Trophoblast cell (in vitro differentiated cells and primary cell): Measurements from ENCODE around the gene PHYHD1.
A peak's percentile ranks its signal among the peaks of the same experiment; 100 is the strongest.

Experiments used
- DNase-seq, 2 donors: peaks; one replicate each; pipeline ENCODE4 v3.0.0-alpha.2; 2016
- H2AFZ ChIP-seq: 2 replicates; pipeline ENCODE4 v1.6.1; 2013; ENCODE audit warnings: low read length, moderate library complexity, mild to moderate bottlenecking; ENCODE audit not compliant: insufficient read depth, poor library complexity
- H2AK5ac ChIP-seq: 2 replicates; pipeline ENCODE4 v1.6.1; 2013; ENCODE audit warnings: mild to moderate bottlenecking, low read length
- H2BK120ac ChIP-seq: 2 replicates; pipeline ENCODE4 v1.6.1; 2013; ENCODE audit warnings: low read length, mild to moderate bottlenecking, moderate library complexity; ENCODE audit not compliant: insufficient read depth, poor library complexity
- H2BK12ac ChIP-seq: 2 replicates; pipeline ENCODE4 v1.6.1; 2013; ENCODE audit warnings: mild to moderate bottlenecking, low read length, moderate library complexity
- H2BK5ac ChIP-seq: 2 replicates; pipeline ENCODE4 v1.6.1; 2013; ENCODE audit warnings: low read length, low read depth, moderate library complexity, mild to moderate bottlenecking; ENCODE audit not compliant: poor library complexity
- H3K14ac ChIP-seq: 2 replicates; pipeline ENCODE4 v1.6.1; 2013; ENCODE audit warnings: mild to moderate bottlenecking, low read length
- H3K18ac ChIP-seq: 2 replicates; pipeline ENCODE4 v1.6.1; 2013; ENCODE audit warnings: mild to moderate bottlenecking, low read length
- H3K23ac ChIP-seq: 2 replicates; pipeline ENCODE4 v1.6.1; 2013; ENCODE audit warnings: low read length
- H3K27ac ChIP-seq: 2 replicates; pipeline ENCODE4 v1.5.1; 2013; ENCODE audit warnings: low read depth, mild to moderate bottlenecking, inconsistent platforms, low read length, moderate library complexity
- H3K27me3 ChIP-seq: 2 replicates; pipeline ENCODE4 v1.6.1; 2013; ENCODE audit warnings: inconsistent platforms, mild to moderate bottlenecking, low read length, moderate library complexity; ENCODE audit not compliant: insufficient read depth
- H3K36me3 ChIP-seq, 2 experiments: 1 replicate in 1 of 2; 2 replicates in 1 of 2; pipeline ENCODE4 v1.6.1; 2013; ENCODE audit warnings: low read length in 2 of 2, mild to moderate bottlenecking in 2 of 2, moderate library complexity in 1 of 2; ENCODE audit not compliant: insufficient read depth in 2 of 2, control insufficient read depth in 1 of 2
- H3K4ac ChIP-seq: 2 replicates; pipeline ENCODE4 v1.6.1; 2013; ENCODE audit warnings: low read depth, mild to moderate bottlenecking, low read length, moderate library complexity
- H3K4me1 ChIP-seq, 2 experiments: 1 replicate in 1 of 2; 2 replicates in 1 of 2; pipeline ENCODE4 v1.6.1; 2013; ENCODE audit warnings: low read length in 2 of 2, mild to moderate bottlenecking in 2 of 2, moderate library complexity in 1 of 2; ENCODE audit not compliant: insufficient read depth in 2 of 2, control insufficient read depth in 1 of 2
- H3K4me2 ChIP-seq: 2 replicates; pipeline ENCODE4 v1.6.1; 2013; ENCODE audit warnings: inconsistent platforms, mild to moderate bottlenecking, low read length, moderate library complexity
- H3K4me3 ChIP-seq: 2 replicates; pipeline ENCODE4 v1.5.1; 2013; ENCODE audit warnings: mild to moderate bottlenecking, low read depth, low read length, inconsistent platforms
- H3K79me1 ChIP-seq: one replicate; pipeline ENCODE4 v1.6.1; 2013; ENCODE audit warnings: low read length
- H3K79me2 ChIP-seq: 2 replicates; pipeline ENCODE4 v1.6.1; 2013; ENCODE audit warnings: low read length, mild to moderate bottlenecking; ENCODE audit not compliant: control insufficient read depth, insufficient read depth, poor library complexity
- H3K9ac ChIP-seq: 2 replicates; pipeline ENCODE4 v1.6.1; 2013; ENCODE audit warnings: mild to moderate bottlenecking, low read length
- H3K9me3 ChIP-seq: 2 replicates; pipeline ENCODE4 v1.6.1; 2013; ENCODE audit warnings: low read depth, mild to moderate bottlenecking, control low read depth, inconsistent platforms, low read length; ENCODE audit not compliant: insufficient read depth
- H4K12ac ChIP-seq: 2 replicates; pipeline ENCODE4 v1.6.1; 2013; ENCODE audit warnings: low read depth, mild to moderate bottlenecking, low read length, moderate library complexity
- H4K8ac ChIP-seq: 2 replicates; pipeline ENCODE4 v1.6.1; 2013; ENCODE audit warnings: low read depth, mild to moderate bottlenecking, low read length, moderate library complexity
- H4K91ac ChIP-seq: one replicate; pipeline ENCODE4 v1.6.1; 2013; ENCODE audit warnings: low read depth, mild to moderate bottlenecking, low read length, moderate library complexity
- WGBS: extraction: QIAGEN DNeasy Blood & Tissue Kit; methylation state at CpG from one replicate; pipeline ENCODE4 v1.1.7; 2013; ENCODE audit warnings: missing lambda C conversion rate; ENCODE audit not compliant: insufficient read length, insufficient coverage; ENCODE audit errors: extremely low coverage; 5-methylcytosine and 5-hydroxymethylcytosine counted together

Gene PHYHD1

GRCh38 chr9:128927731-128928411 lies 7.1 kb downstream of the PHYHD1 start:
- Histone ChIP-seq H3K18ac (no peak overlapping the region), H2AK5ac (no peak overlapping the region), H3K79me1 (no peaks in the 10 kb centered on the region), H4K12ac (no peak overlapping the region), H3K27ac (no peak overlapping the region), H2BK5ac (no peak overlapping the region), H3K9me3 (no peaks in the 10 kb centered on the region), H3K4me3 (no peak overlapping the region), H3K4me1 (no peaks in the 10 kb centered on the region), H3K14ac (no peak overlapping the region), H3K36me3 (no peaks in the 10 kb centered on the region), H2BK12ac (no peak overlapping the region), H3K79me2 (no peaks in the 10 kb centered on the region), H4K8ac (peak overlapping the region; percentile 69), H3K9ac (no peak overlapping the region), H2AFZ (no peak overlapping the region), H3K4ac (no peak overlapping the region), H3K23ac (no peak overlapping the region), H2BK120ac (no peak overlapping the region), H3K27me3 (no peaks in the 10 kb centered on the region), H4K91ac (no peak overlapping the region), H3K4me2 (no peak overlapping the region)
- peak; percentile 46 to 81 for DNase-seq
- no CpG with 5 or more reads among the region's 10 CpGs for WGBS

- Histone ChIP-seq H3K18ac (no peak overlapping the region), H3K4me1 (no peaks in the 10 kb centered on the region), H2BK12ac (no peak overlapping the region), H3K27me3 (no peaks in the 10 kb centered on the region), H3K36me3 (no peaks in the 10 kb centered on the region), H3K4me2 (no peak overlapping the region), H3K27ac (no peak overlapping the region), H2AFZ (no peak overlapping the region), H2BK120ac (no peak overlapping the region), H4K91ac (no peak overlapping the region), H3K14ac (no peak overlapping the region), H2BK5ac (no peak overlapping the region), H4K12ac (no peak overlapping the region), H4K8ac (no peak overlapping the region), H3K4ac (no peak overlapping the region), H3K9ac (no peak overlapping the region), H3K23ac (no peak overlapping the region), H3K79me2 (no peaks in the 10 kb centered on the region), H3K4me3 (no peak overlapping the region), H3K79me1 (no peaks in the 10 kb centered on the region), H3K9me3 (no peaks in the 10 kb centered on the region), H2AK5ac (no peak overlapping the region)
- no peak for DNase-seq
- whole genome bisulfite sequencing = no CpG with 5 or more reads among the region's 2 CpGs
These were observed 7.8 kb downstream of the PHYHD1 start for GRCh38 chr9:128928624-128929023.

GRCh38 chr9:128929560-128929959 lies 8.8 kb downstream of the PHYHD1 start:
- Histone ChIP-seq H3K4me3 (no peak overlapping the region), H3K27me3 (no peaks in the 10 kb centered on the region), H2BK120ac (no peak overlapping the region), H2BK5ac (no peak overlapping the region), H3K36me3 (no peaks in the 10 kb centered on the region), H3K4me1 (no peaks in the 10 kb centered on the region), H3K4ac (no peak overlapping the region), H3K23ac (no peak overlapping the region), H3K18ac (no peak overlapping the region), H3K27ac (no peak overlapping the region), H3K79me2 (no peaks in the 10 kb centered on the region), H3K9me3 (no peaks in the 10 kb centered on the region), H3K14ac (no peak overlapping the region), H2AK5ac (no peak overlapping the region), H2AFZ (no peak overlapping the region), H4K8ac (no peak overlapping the region), H2BK12ac (no peak overlapping the region), H4K12ac (no peak overlapping the region), H3K9ac (no peak overlapping the region), H4K91ac (no peak overlapping the region), H3K4me2 (no peak overlapping the region), H3K79me1 (no peaks in the 10 kb centered on the region)
- no CpG with 5 or more reads among the region's 4 CpGs for WGBS
- DNase-seq = peak in 1 of 2 donors; percentile 83

- Histone ChIP-seq H2BK120ac (no peak overlapping the region), H3K4me1 (no peaks in the 10 kb centered on the region), H4K8ac (no peak overlapping the region), H4K12ac (no peak overlapping the region), H3K27ac (no peak overlapping the region), H3K79me1 (no peaks in the 10 kb centered on the region), H3K36me3 (no peaks in the 10 kb centered on the region), H3K14ac (no peak overlapping the region), H3K9me3 (no peaks in the 10 kb centered on the region), H3K27me3 (no peaks in the 10 kb centered on the region), H3K9ac (no peak overlapping the region), H2BK12ac (no peak overlapping the region), H2AK5ac (no peak overlapping the region), H3K79me2 (no peaks in the 10 kb centered on the region), H3K4me3 (no peak overlapping the region), H2BK5ac (no peak overlapping the region), H2AFZ (no peak overlapping the region), H3K4me2 (no peak overlapping the region), H3K18ac (no peak overlapping the region), H4K91ac (no peak overlapping the region), H3K4ac (no peak overlapping the region), H3K23ac (no peak overlapping the region)
- WGBS = no CpG with 5 or more reads among the region's 5 CpGs
- no peak for DNase-seq
These were observed 12.9 kb downstream of the PHYHD1 start for GRCh38 chr9:128933731-128934130.
